HepG2 (cell line): ENCODE measurements around the gene SRSF7. TPM values are rescaled to one million over a fixed set of nuclear protein-coding genes. Genes with fewer than 3 reads are reported as not detected.

Experiments
- AFF4 ChIP-seq: sonication (generic); formaldehyde crosslinking; IDR thresholded peaks from 2 replicates; pipeline ENCODE4 v1.4.0; 2020; ENCODE audit warnings: missing genetic modification reagents
- ATM ChIP-seq: fragments of 450-650 bp; IDR thresholded peaks from 2 replicates; pipeline ENCODE4 v1.7.1; 2017; ENCODE audit warnings: mild to moderate bottlenecking, borderline replicate concordance
- BORCS8-MEF2B ChIP-seq: sonication (generic); formaldehyde crosslinking; IDR thresholded peaks from 2 replicates; pipeline ENCODE4 v1.8.0; 2022; ENCODE audit warnings: mild to moderate bottlenecking, missing genetic modification reagents
- CREBL2 ChIP-seq: sonication (generic); formaldehyde crosslinking; IDR thresholded peaks from 2 replicates; pipeline ENCODE4 v1.8.1; 2023; ENCODE audit warnings: missing genetic modification reagents, mild to moderate bottlenecking, borderline replicate concordance
- CSRNP1 ChIP-seq: sonication (generic); formaldehyde crosslinking; IDR thresholded peaks from 2 replicates; pipeline ENCODE4 v1.8.1; 2023; ENCODE audit warnings: mild to moderate bottlenecking, missing genetic modification reagents
- DR1 ChIP-seq: sonication (generic); formaldehyde crosslinking; IDR thresholded peaks from 2 replicates; pipeline ENCODE4 v1.8.0; 2021; ENCODE audit warnings: mild to moderate bottlenecking, missing genetic modification reagents, inconsistent platforms
- ETV5 ChIP-seq: IDR thresholded peaks from 2 replicates; pipeline ENCODE4 v1.6.1; 2018; ENCODE audit warnings: missing biosample characterization, missing genetic modification reagents, inconsistent platforms, borderline replicate concordance
- LBX2 ChIP-seq: sonication (generic); formaldehyde crosslinking; IDR thresholded peaks from 2 replicates; pipeline ENCODE4 v1.5.0; 2020; ENCODE audit warnings: missing genetic modification reagents, mild to moderate bottlenecking, borderline replicate concordance
- MXI1 ChIP-seq: IDR thresholded peaks from 3 replicates; pipeline ENCODE4 v1.6.1; 2012; ENCODE audit warnings: low read depth, low read length, inconsistent platforms, borderline replicate concordance
- ZBED4 ChIP-seq: sonication (generic); formaldehyde crosslinking; IDR thresholded peaks from 2 replicates; pipeline ENCODE4 v1.4.0; 2020; ENCODE audit warnings: missing genetic modification reagents, borderline replicate concordance
- ZFP36 ChIP-seq: fragments of 150-350 bp; IDR thresholded peaks from 2 replicates; pipeline ENCODE4 v1.6.1; 2018; ENCODE audit warnings: borderline replicate concordance, low read length, low read depth; ENCODE audit not compliant: partially characterized antibody
- ZHX1 ChIP-seq: sonication (generic); formaldehyde crosslinking; IDR thresholded peaks from 2 replicates; pipeline ENCODE4 v1.8.1; 2022; ENCODE audit warnings: low read depth, mild to moderate bottlenecking, missing genetic modification reagents
- ZMAT5 ChIP-seq: sonication (generic); formaldehyde crosslinking; IDR thresholded peaks from 2 replicates; pipeline ENCODE4 v1.5.0; 2020; ENCODE audit warnings: mild to moderate bottlenecking, low read depth, missing genetic modification reagents, borderline replicate concordance
- ZNF20 ChIP-seq: sonication (generic); formaldehyde crosslinking; IDR thresholded peaks from 2 replicates; pipeline ENCODE4 v1.4.0; 2020; ENCODE audit warnings: mild to moderate bottlenecking, moderate library complexity, missing genetic modification reagents
- ZNF788 ChIP-seq: sonication (generic); formaldehyde crosslinking; IDR thresholded peaks from 2 replicates; pipeline ENCODE4 v1.5.0; 2020; ENCODE audit warnings: mild to moderate bottlenecking, missing genetic modification reagents, borderline replicate concordance
- polyA plus RNA-seq, 8 experiments: library from polyadenylated mRNA; depleted of rRNA in 3 of 8; stranded (reverse) in 7 of 8; unstranded in 1 of 8; fragments of >200 nt; fragmentation: Illumina TruSeq in 4 of 8; extraction: Trizol in 4 of 8; gene quantifications; 2 replicates each; pipeline versions ENCODE4 v1.2.1 to v1.2.3, GENCODE V29; 2011 to 2016; ENCODE audit warnings: low read depth in 4 of 8, missing spikeins in 1 of 8, mixed read lengths in 1 of 8; ENCODE audit not compliant: insufficient read depth in 1 of 8
- total RNA-seq, 5 experiments: library from RNA; depleted of rRNA; stranded (reverse); fragments of >200 nt; fragmentation: Illumina TruSeq; extraction: Trizol; gene quantifications; 2 replicates each; pipeline ENCODE4 v1.2.3, GENCODE V29; 2016; ENCODE audit warnings: low read depth in 1 of 5

The SRSF7 gene
- total and polyA plus RNA-seq, 2 of the 13 experiments (the other 11 are each of a cell fraction or from before 2014, with no cell fraction given): 172 to 275 TPM

- TF ChIP-seq AFF4 (no peak), CSRNP1 (CRISPR knock-in tag) (no peak), CREBL2 (no peak), ZNF788 (peak; percentile 49; the same call in 1 of the 2 replicates), BORCS8-MEF2B (CRISPR knock-in tag) (0 out of 2 replicates have a peak, but pooled peaks have one; percentile 39), ATM (no peak), ZBED4 (no peak), LBX2 (CRISPR knock-in tag) (no peak), DR1 (CRISPR knock-in tag) (no peak), ETV5 (peak; percentile 16; the same call in 1 of the 2 replicates), ZNF20 (CRISPR knock-in tag) (no peak), MXI1 (peak; percentile 62; the same call in 1 of the 3 replicates), ZFP36 (no peak), ZMAT5 (CRISPR knock-in tag) (no peak), ZHX1 (no peak)
These were observed 19.4 kb downstream of the SRSF7 start (continued) for GRCh38 chr2:38731684-38732221.
